Stimulated activated CD8-positive, alpha-beta memory T cell treated with anti-CD3 and anti-CD28 coated beads, Interleukin-15, amount 100 ng/mL, for 24 hours (primary cell): ENCODE results near the gene KCNJ14.
A peak's percentile ranks its signal among the peaks of the same experiment; 100 is the strongest.

Source experiments
- DNase-seq: peaks from one replicate; pipeline ENCODE4 v3.0.0-alpha.2; 2020; ENCODE audit warnings: low read depth

The KCNJ14 gene

GRCh38 chr19:48455171-48455907 lies at the start of gene KCNJ14:
KCNJ14 (plus strand) TSS chr19:48455574; CDS start chr19:48461725, 6,151 bp downstream.
- no peak for DNase-seq

- DNase-seq: no peak
Measured at GRCh38 chr19:48405850-48406249, 49.5 kb upstream of the KCNJ14 start.

- no peak for DNase-seq
Measured at GRCh38 chr19:48413879-48414587, 41.3 kb upstream of the KCNJ14 start.

GRCh38 chr19:48415395-48415794 lies 40.0 kb upstream of the KCNJ14 start:
- DNase-seq: peak; percentile 36

- no peak for DNase-seq
Measured at GRCh38 chr19:48415806-48416221, 39.6 kb upstream of the KCNJ14 start.

GRCh38 chr19:48417421-48417820 lies 38.0 kb upstream of the KCNJ14 start:
- no peak for DNase-seq

GRCh38 chr19:48418317-48419064 lies 36.9 kb upstream of the KCNJ14 start:
- no peak for DNase-seq

GRCh38 chr19:48419158-48419920 lies 36.0 kb upstream of the KCNJ14 start:
- DNase-seq: no peak

GRCh38 chr19:48421548-48421947 lies 33.8 kb upstream of the KCNJ14 start:
- no peak for DNase-seq

- DNase-seq: no peak
Measured at GRCh38 chr19:48424694-48425219, 30.6 kb upstream of the KCNJ14 start.

- no peak for DNase-seq
Measured at GRCh38 chr19:48428670-48429069, 26.7 kb upstream of the KCNJ14 start.

- DNase-seq: no peak
Measured at GRCh38 chr19:48433337-48433736, 22.0 kb upstream of the KCNJ14 start.

GRCh38 chr19:48436586-48436985 lies 18.8 kb upstream of the KCNJ14 start:
- no peak for DNase-seq

GRCh38 chr19:48441360-48442050 lies 13.9 kb upstream of the KCNJ14 start:
- DNase-seq: no peak

- no peak for DNase-seq
Measured at GRCh38 chr19:48442116-48443035, 13.0 kb upstream of the KCNJ14 start.

GRCh38 chr19:48443256-48443655 lies 12.1 kb upstream of the KCNJ14 start:
- DNase-seq: no peak

- DNase-seq: no peak
Measured at GRCh38 chr19:48443731-48444128, 11.6 kb upstream of the KCNJ14 start.

GRCh38 chr19:48444129-48444935 lies 11.0 kb upstream of the KCNJ14 start:
- DNase-seq: no peak

GRCh38 chr19:48444936-48445200 lies 10.5 kb upstream of the KCNJ14 start:
- DNase-seq: no peak

GRCh38 chr19:48445256-48445605 lies 10.1 kb upstream of the KCNJ14 start:
- no peak for DNase-seq
